Naive thymus-derived CD4-positive, alpha-beta T cell (primary cell): ENCODE measurements around the gene LGALS9C. TPM values are rescaled to one million over a fixed set of nuclear protein-coding genes. Genes with fewer than 3 reads are reported as not detected.
"Not testable (repeated sequence)": the region's sequence is repeated elsewhere in the genome, so short reads cannot be mapped to it uniquely, and the experiment has no call there.

Source experiments
- ATAC-seq: fragments of 150-1000 bp; cut with Tn5 transposase; 2 replicates; pipeline ENCODE4 v1.10.0; 2021; ENCODE audit warnings: mild to moderate bottlenecking, moderate library complexity
- CTCF ChIA-PET: fragments of 350-600 bp; sonication (Branson Sonifier 250); formaldehyde crosslinking; loops from one replicate; lab custom pipeline; 2021; ENCODE audit warnings: antibody characterized with exemption; lab: Charles Lee
- POLR2A ChIA-PET: fragments of 350-600 bp; sonication (Branson Sonifier 250); formaldehyde crosslinking; loops from one replicate; lab custom pipeline; 2021; ENCODE audit warnings: antibody characterized with exemption, inconsistent platforms; lab: Charles Lee
- DNase-seq, 9 donors: peaks; one replicate each; pipeline versions ENCODE4 v3.0.0 to v3.0.0-alpha.2; 2020 to 2022; ENCODE audit warnings: mixed read lengths in 1 of 9
- H3K27ac ChIP-seq: one replicate; pipeline ENCODE4 v1.7.0; 2013; ENCODE audit warnings: mild to moderate bottlenecking, low read depth, low read length, moderate library complexity
- H3K27me3 ChIP-seq, 2 donors: one replicate each; pipeline ENCODE4 v1.7.0; 2013; ENCODE audit warnings: low read length in 2 of 2, mild to moderate bottlenecking in 2 of 2, moderate library complexity in 2 of 2; ENCODE audit not compliant: control insufficient read depth in 2 of 2, insufficient read depth in 2 of 2
- H3K36me3 ChIP-seq, 3 experiments: 1 replicate in 2 of 3; 2 replicates in 1 of 3; pipeline ENCODE4 v1.7.0; 2013; ENCODE audit warnings: low read length in 3 of 3, mild to moderate bottlenecking in 3 of 3, moderate library complexity in 1 of 3; ENCODE audit not compliant: insufficient read depth in 3 of 3, control insufficient read depth in 2 of 3
- H3K4me1 ChIP-seq, 2 donors: one replicate each; pipeline ENCODE4 v1.7.0; 2013; ENCODE audit warnings: low read length in 2 of 2, mild to moderate bottlenecking in 2 of 2, moderate library complexity in 1 of 2; ENCODE audit not compliant: control insufficient read depth in 2 of 2, insufficient read depth in 2 of 2
- H3K4me3 ChIP-seq: 2 replicates; pipeline ENCODE4 v1.7.0; 2013; ENCODE audit warnings: mild to moderate bottlenecking, low read length
- H3K9me3 ChIP-seq, 3 experiments: 1 replicate in 2 of 3; 2 replicates in 1 of 3; pipeline ENCODE4 v1.7.0; 2013; ENCODE audit warnings: low read length in 3 of 3; ENCODE audit not compliant: control insufficient read depth in 2 of 3
- H3K27ac Mint-ChIP-seq, 9 donors: one replicate each; pipeline ENCODE4 v1.8.0; 2020 to 2022; ENCODE audit warnings: mixed read lengths in 9 of 9, mild to moderate bottlenecking in 8 of 9, moderate library complexity in 5 of 9, inconsistent platforms in 2 of 9
- H3K27me3 Mint-ChIP-seq, 5 donors: one replicate each; pipeline ENCODE4 v1.8.0; 2021 to 2022; ENCODE audit warnings: mixed read lengths in 5 of 5, mild to moderate bottlenecking in 1 of 5
- H3K36me3 Mint-ChIP-seq, 5 donors: one replicate each; pipeline ENCODE4 v1.8.0; 2020 to 2022; ENCODE audit warnings: mixed read lengths in 5 of 5, mild to moderate bottlenecking in 3 of 5, inconsistent platforms in 1 of 5
- H3K4me1 Mint-ChIP-seq, 7 donors: one replicate each; pipeline ENCODE4 v1.8.0; 2020 to 2022; ENCODE audit warnings: mixed read lengths in 7 of 7, mild to moderate bottlenecking in 3 of 7, inconsistent platforms in 1 of 7
- H3K4me3 Mint-ChIP-seq, 10 donors: one replicate each; pipeline ENCODE4 v1.8.0; 2020 to 2022; ENCODE audit warnings: mild to moderate bottlenecking in 10 of 10, mixed read lengths in 10 of 10, moderate library complexity in 6 of 10, inconsistent platforms in 2 of 10
- H3K9me3 Mint-ChIP-seq, 11 donors: one replicate each; pipeline ENCODE4 v1.8.0; 2020 to 2022; ENCODE audit warnings: mixed read lengths in 11 of 11, mild to moderate bottlenecking in 4 of 11, inconsistent platforms in 1 of 11, moderate library complexity in 1 of 11
- intact Hi-C, 2 donors: fragments of 100-400 bp; cut with micrococcal nuclease; formaldehyde crosslinking; loops; one replicate each; pipeline ENCODE4 v1.15.1; 2023
- polyA plus RNA-seq, 2 donors: library from polyadenylated mRNA; unstranded; fragments of 300-500 nt; fragmentation: Illumina TruSeq; gene quantifications; one replicate each; pipeline ENCODE4 v1.2.3, GENCODE V29; 2021
- total RNA-seq, 6 experiments: library from RNA in 5 of 6; stranded (reverse) in 5 of 6; gene quantifications; 1 replicate in 5 of 6; 2 replicates in 1 of 6; pipeline ENCODE4 v1.2.3 and lab custom pipeline; 2021 to 2026

LGALS9C gene
- total and polyA plus RNA-seq, 7 experiments from 2014 or later: 0.24 to 1.4 (median 0.80) TPM; not detected in 3

GRCh38 chr17:18492712-18493480, 16.3 kb downstream of the LGALS9C start:
- H3K4me3 ChIP-seq, H3K27ac ChIP-seq, H3K4me1 Mint-ChIP-seq, H3K4me1 ChIP-seq, CTCF ChIA-PET, H3K9me3 ChIP-seq, H3K36me3 Mint-ChIP-seq, POLR2A ChIA-PET, H3K27me3 ChIP-seq, H3K27me3 Mint-ChIP-seq, H3K9me3 Mint-ChIP-seq, H3K36me3 ChIP-seq, intact Hi-C loops: not testable (repeated sequence)
- Mint-ChIP-seq H3K4me3 (peak overlapping the region in 7 of 10 donors; percentile 39 to 78 (median 70)), H3K27ac (peak overlapping the region in 1 of 9 donors; percentile 75)
- peak in 1 of 9 donors; percentile 31 for DNase-seq
- ATAC-seq: peak; percentile 73

- ATAC-seq, H3K27ac ChIP-seq, DNase-seq, intact Hi-C loops, H3K4me1 ChIP-seq, H3K36me3 Mint-ChIP-seq, H3K27me3 Mint-ChIP-seq, POLR2A ChIA-PET, H3K9me3 ChIP-seq, H3K27ac Mint-ChIP-seq, H3K27me3 ChIP-seq, H3K9me3 Mint-ChIP-seq, H3K4me1 Mint-ChIP-seq, H3K4me3 Mint-ChIP-seq, CTCF ChIA-PET, H3K4me3 ChIP-seq, H3K36me3 ChIP-seq: not testable (repeated sequence)
Measured at GRCh38 chr17:18494250-18494768, 17.7 kb downstream of the LGALS9C start.

GRCh38 chr17:18497044-18497443, 20.5 kb downstream of the LGALS9C start:
- H3K27ac ChIP-seq, POLR2A ChIA-PET, H3K4me3 Mint-ChIP-seq, H3K9me3 Mint-ChIP-seq, intact Hi-C loops, CTCF ChIA-PET, DNase-seq, H3K36me3 Mint-ChIP-seq, H3K4me3 ChIP-seq, H3K9me3 ChIP-seq, H3K36me3 ChIP-seq, H3K27ac Mint-ChIP-seq, H3K4me1 Mint-ChIP-seq, H3K27me3 Mint-ChIP-seq, H3K27me3 ChIP-seq, H3K4me1 ChIP-seq: not testable (repeated sequence)
- peak; percentile 39 for ATAC-seq

GRCh38 chr17:18499100-18499499, 22.5 kb downstream of the LGALS9C start:
- POLR2A ChIA-PET, H3K36me3 ChIP-seq, ATAC-seq, H3K9me3 ChIP-seq, H3K4me1 ChIP-seq, H3K4me3 Mint-ChIP-seq, DNase-seq, H3K27me3 ChIP-seq, H3K9me3 Mint-ChIP-seq, CTCF ChIA-PET, H3K4me3 ChIP-seq, H3K4me1 Mint-ChIP-seq, H3K27ac ChIP-seq, intact Hi-C loops, H3K36me3 Mint-ChIP-seq, H3K27ac Mint-ChIP-seq, H3K27me3 Mint-ChIP-seq: not testable (repeated sequence)

GRCh38 chr17:18499756-18500155, 23.2 kb downstream of the LGALS9C start:
- H3K36me3 Mint-ChIP-seq, H3K27me3 ChIP-seq, H3K4me1 Mint-ChIP-seq, H3K4me1 ChIP-seq, H3K27ac Mint-ChIP-seq, CTCF ChIA-PET, H3K27me3 Mint-ChIP-seq, H3K9me3 ChIP-seq, H3K4me3 Mint-ChIP-seq, H3K9me3 Mint-ChIP-seq, ATAC-seq, H3K36me3 ChIP-seq, DNase-seq, intact Hi-C loops, H3K4me3 ChIP-seq, POLR2A ChIA-PET, H3K27ac ChIP-seq: not testable (repeated sequence)

- CTCF ChIA-PET, H3K27me3 ChIP-seq, H3K36me3 ChIP-seq, H3K4me1 Mint-ChIP-seq, H3K4me3 Mint-ChIP-seq, H3K36me3 Mint-ChIP-seq, H3K4me1 ChIP-seq, H3K27me3 Mint-ChIP-seq, H3K4me3 ChIP-seq, DNase-seq, H3K27ac Mint-ChIP-seq, ATAC-seq, H3K9me3 Mint-ChIP-seq, intact Hi-C loops, H3K9me3 ChIP-seq, H3K27ac ChIP-seq, POLR2A ChIA-PET: not testable (repeated sequence)
Measured at GRCh38 chr17:18500281-18500680, 23.7 kb downstream of the LGALS9C start.

- H3K4me1 Mint-ChIP-seq, H3K4me3 Mint-ChIP-seq, H3K27ac ChIP-seq, H3K9me3 Mint-ChIP-seq, H3K36me3 ChIP-seq, intact Hi-C loops, H3K4me3 ChIP-seq, H3K27ac Mint-ChIP-seq, DNase-seq, H3K4me1 ChIP-seq, H3K9me3 ChIP-seq, POLR2A ChIA-PET, CTCF ChIA-PET, H3K36me3 Mint-ChIP-seq, H3K27me3 ChIP-seq, H3K27me3 Mint-ChIP-seq, ATAC-seq: not testable (repeated sequence)
Measured at GRCh38 chr17:18500816-18501215, 24.2 kb downstream of the LGALS9C start.
